Kidney capillary endothelial cell (primary cell): ENCODE measurements around the gene SAMD11.
"Not testable (repeated sequence)": the region's sequence is repeated elsewhere in the genome, so short reads cannot be mapped to it uniquely, and the experiment has no call there.

Experiments used
- DNase-seq: peaks from one replicate; pipeline ENCODE4 v3.0.0-alpha.2; 2018; ENCODE audit warnings: low spot score

Gene SAMD11

DNA sequence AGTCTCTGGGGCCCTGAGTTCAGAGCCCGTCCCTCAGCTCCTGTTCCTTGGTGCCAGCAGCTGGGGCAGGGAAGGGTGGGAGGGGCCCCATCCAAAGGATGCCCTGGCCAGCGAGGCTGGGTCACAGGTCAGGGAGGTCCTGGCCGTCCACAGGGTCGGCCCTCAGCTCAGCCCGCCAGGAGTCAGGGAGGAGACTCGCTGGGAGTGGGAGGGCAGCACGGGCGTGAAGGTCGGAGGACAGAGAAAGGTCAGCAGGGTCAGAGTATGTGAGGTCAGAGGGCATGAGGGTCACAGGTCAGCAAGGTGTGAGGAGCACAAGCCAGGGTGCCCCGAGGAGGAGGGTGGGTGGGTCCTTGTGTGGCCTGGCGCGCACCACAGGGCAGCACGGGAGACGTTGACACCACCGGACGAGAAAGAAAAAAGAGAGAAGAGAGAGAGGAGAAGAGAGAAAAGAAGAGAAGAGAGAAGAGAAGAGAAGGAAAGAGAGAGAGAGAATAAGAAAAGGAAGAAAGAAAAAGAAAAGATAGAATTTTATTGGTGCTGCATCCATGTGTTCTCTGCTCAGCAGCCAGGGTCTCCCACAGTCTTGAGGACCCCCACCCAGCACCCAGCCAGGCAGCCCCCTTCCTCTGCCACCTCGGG lies 51.1 kb downstream of the SAMD11 start:
- DNase-seq, result no peak

DNA sequence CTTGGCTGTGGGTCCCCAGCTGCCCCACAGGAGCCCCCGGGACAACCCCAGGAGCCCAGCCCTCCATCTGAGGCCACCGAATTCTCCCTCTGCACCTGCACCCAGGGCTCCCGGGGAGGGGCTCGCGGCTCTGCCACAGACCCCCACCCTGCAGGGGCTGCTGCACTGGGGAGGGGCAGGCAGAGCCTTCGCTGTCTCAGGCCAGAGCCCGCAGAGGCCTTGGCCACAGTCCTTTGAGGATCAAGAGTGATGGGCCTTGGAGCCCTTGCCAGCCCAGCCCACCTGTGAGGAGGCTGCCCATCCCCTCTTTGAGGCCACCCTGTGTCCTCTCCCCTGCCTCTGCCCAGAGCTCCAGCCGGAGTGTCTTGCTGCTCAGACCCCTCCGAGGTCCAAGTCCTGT lies 51.6 kb downstream of the SAMD11 start:
- DNase-seq, result no peak

DNA sequence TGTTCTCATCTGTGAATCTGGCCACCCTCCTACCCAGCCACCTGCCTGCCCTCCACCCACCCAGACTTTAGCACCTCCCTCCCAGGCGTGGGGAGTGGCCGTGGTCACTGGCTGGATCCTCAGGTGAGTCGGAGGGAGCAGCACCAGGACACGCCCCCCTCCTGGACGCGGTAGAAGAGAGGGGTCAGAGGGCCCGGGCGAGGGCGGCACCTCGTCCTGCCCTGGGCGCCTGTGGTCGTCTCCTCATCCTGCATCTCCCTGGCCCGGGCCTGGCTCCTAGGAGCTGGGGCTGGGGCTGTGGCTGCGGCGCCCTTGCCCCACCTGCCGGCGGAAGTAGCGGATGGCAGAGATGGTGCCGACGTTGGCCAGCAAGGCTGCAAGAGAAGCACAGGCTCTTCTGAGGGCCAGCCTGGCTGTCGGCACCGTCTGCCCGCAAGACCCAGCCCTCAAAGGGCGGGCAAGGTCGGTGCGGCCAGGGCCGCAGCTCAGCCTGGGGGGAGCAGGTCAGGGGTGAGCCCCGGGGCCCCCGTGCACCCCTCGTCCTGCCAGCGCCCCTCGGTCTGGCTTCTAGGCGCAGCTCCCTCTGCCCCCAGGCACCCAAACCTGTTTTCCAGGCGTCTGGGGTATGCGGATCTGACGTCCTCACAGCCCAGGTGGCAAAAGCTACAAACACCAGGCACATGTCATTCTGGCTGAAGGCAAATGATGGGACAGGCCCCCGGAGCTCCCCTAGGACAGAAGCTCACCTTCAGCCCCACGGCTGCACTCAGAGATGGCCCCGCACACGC lies 52.4 kb downstream of the SAMD11 start:
- peak; percentile 48 for DNase-seq

- not testable (repeated sequence) for DNase-seq
These were observed 53.1 kb downstream of the SAMD11 start for GRCh38 chr1:976791-977190.

DNA sequence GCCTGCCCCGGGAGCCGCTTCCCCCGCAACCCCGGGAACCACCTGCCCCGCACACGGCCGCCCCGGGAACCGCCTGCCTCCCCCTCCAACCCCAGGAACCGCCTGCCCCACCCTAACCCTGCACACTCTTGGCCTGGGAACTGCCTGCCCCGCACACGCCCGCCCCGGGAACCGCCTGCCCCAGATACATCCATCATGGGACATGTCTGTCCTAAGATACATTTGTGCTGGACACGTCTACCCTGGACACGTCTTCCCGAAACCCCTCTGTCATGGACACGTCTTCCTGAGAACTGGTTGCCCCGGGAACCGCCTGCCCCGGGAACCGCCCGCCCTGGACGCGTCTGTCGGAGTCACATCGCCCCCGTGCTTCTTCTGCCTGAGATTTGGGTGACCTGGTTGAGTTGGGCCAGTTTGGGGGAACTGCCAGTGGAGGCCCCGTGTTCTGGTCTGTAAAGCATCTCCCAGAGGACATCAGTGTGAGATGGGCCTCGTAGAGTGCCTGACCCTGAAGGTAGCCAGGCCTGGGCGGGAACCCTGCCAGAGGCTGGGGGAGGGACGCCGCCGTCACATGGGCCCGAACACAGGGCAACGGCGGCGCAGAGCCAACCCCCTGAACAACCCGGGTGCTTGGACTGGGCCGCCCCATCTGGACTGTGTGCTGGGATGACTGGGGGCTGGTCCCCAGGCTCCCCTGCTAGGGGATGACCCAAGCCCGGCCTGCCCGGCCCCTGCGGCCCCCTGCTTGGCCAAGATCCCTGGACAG lies 54.5 kb downstream of the SAMD11 start:
- DNase-seq, result no peak

DNA sequence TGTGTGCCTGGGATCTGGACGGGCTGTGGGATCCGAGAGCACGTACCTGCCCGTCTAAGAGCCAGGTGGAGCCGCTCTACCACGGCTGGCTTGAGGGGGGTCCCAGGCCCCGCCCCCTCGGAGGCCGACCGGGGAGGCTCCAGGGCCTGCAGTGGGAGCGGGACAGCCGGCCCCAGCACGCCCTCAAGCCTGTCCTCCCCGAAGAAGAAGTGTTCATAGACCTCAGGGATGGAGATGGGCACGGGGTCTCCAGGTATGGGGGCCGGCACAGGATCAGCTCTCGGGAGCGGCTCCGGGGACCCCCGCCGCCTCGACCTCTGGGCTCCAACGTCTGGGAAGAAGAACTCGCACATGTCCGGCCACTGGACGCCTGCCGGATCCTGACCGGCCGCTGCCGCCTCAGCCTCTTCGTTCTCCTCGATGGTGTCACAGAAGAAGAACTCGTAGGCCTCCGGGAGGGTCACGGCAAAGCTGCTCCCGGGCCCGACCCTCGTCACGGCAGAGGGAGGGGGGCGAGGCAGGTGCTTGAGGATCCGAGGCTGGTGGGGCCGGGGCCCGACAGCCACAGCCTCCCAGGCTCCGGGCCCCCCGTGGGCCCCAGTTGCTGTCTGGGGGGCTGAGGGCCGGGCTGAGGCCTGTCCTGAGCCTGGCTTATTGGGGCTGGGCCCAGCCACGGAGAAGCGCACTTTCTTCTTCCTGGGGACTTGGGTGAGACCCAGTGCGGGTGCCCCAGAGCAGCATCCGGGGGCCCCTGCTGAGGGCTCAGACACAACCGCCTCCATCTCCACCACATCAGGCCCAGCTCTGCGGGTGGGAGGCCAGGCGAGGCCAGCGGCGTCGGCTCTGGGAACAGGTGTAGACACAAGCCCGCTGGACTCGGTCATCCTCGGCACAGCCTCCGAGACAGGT lies 55.4 kb downstream of the SAMD11 start:
- no peak for DNase-seq

DNA sequence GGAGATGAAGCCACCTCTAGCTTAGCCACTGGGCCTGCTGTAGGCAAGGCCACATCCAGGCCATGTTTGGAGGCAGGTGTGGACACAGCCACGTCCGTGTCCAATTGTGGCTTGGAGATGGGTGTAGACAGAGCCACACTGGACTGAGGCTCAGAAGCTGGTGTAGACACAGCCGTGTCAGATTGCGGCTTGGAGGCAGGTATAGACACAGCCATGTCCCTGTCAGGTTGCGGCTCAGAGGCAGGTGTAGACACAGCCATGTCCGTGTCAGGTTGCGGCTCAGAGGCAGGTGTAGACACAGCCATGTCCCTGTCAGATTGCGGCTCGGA lies 56.0 kb downstream of the SAMD11 start:
- DNase-seq, result no peak

DNA sequence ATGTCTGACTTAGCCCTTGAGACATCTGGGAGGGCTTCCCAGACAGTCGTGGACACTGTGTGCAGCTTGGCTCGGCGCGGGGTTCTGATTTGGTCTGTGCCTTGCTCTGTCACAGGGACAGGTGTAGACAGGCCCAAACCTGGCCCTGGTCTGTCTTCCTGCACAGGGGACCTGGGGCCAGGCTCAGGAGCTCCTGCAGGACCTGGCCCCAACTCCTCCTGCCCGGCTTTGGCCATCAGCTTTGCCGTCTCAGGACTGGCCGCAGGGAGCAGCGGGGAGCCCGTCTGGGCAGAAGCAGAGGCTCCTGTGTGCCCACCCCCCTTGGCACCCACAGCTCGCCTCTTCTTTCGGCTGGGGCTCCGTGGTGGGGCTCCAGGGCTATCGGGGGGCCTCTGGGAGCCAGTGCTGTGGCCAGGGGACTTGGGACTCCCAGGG lies 56.4 kb downstream of the SAMD11 start:
- DNase-seq, result no peak

GRCh38 chr1:980602-981395 lies 57.1 kb downstream of the SAMD11 start:
- DNase-seq, result no peak

DNA sequence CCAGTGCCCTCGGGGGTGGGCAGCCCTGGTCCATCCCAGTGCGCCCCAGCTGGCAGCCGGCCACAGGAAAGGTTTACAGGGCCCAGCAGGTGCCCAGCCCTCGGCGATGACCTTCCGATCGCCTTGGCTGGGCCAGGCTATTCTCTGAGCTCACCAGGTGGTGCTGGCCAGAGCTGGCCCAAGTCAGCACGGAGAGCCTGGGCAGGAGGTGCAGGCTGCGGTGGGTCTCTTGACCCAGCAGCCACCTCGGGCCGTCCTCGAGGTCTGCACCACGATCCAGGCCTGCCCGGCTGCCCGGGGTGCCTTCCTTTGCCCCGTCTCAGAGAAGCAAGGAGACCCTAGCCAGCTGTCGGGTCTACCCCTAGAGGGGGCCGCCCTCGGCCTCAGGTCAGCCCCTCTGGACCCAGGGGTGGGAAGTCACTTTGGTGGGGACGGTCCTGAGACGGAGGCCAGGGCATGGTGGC lies 57.8 kb downstream of the SAMD11 start:
- DNase-seq, result no peak

GRCh38 chr1:981955-982558 lies 58.3 kb downstream of the SAMD11 start, which contains the start of gene PERM1:
Gene PERM1 (minus strand): TSS chr1:982093. CDS start chr1:981029, 1,064 bp downstream.
- no peak for DNase-seq

- DNase-seq, result no peak
These were observed 59.2 kb downstream of the SAMD11 start for GRCh38 chr1:982765-983436.

DNA sequence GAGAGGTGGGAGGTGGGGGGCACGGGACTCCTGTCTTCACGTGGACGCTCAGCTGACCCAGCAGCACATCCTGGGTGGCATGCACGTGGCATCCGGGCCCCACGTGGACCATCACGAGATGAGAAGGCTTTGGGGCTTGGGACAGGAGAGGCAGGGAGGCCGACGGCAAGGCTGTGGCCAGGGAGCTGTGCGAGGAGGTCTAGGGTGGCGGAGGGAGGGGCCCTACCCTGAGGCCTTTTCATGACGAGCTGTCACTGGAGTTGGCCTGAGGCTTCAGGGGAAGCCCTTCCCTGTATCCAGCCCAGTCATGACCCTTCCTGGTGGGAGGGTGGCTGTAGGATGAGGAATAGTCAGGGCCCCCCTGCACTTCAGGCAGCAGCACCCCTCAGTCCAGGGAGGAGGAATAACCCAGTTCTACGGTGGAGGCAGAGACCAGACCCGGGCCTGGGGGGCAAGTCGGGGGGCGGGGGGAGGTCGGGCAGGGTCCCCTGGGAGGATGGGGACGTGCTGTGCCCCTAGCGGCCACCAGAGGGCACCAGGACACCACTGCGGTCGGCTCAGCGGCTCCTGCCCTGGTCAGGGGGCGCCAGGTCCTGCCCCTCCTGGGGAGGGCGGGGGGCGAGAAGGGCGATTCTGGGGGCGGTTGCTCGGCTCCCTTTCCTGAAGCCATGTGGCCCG lies 60.2 kb downstream of the SAMD11 start:
- no peak for DNase-seq

DNA sequence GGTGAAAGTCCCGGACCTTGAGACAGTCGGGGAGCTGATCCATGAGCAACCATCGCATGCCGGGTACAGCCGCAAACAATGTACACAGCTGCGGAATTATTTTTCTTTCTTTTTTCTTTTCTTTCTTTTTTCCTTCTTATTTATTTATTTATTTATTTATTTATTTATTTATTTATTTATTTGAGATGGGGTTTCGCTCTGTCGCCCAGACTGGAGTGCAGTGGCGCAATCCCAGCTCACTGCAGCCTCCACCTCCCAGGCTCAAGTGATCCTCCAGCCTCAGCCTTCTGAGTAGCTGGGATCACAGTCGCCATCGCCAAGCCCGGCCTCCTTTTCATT lies 60.7 kb downstream of the SAMD11 start:
- no peak for DNase-seq

DNA sequence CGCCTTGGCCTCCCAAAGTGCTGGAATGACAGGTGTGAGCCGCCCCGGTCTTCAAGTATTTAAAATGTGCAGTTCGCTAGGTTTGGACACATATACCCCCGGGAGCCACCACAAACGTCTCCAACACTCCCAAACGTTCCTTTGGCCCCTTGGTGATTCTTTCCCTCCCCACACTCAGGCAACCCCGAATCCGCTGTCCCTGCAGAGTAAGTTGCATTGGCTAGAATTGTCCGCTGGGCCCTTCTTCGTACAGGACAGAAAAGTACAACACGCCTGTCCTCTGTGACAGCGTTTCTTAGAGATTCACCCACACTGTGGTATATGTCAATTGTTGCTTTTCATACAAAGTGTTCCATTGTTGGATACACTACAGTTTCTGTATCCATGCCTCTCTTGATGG lies 61.4 kb downstream of the SAMD11 start:
- DNase-seq, result no peak

DNA sequence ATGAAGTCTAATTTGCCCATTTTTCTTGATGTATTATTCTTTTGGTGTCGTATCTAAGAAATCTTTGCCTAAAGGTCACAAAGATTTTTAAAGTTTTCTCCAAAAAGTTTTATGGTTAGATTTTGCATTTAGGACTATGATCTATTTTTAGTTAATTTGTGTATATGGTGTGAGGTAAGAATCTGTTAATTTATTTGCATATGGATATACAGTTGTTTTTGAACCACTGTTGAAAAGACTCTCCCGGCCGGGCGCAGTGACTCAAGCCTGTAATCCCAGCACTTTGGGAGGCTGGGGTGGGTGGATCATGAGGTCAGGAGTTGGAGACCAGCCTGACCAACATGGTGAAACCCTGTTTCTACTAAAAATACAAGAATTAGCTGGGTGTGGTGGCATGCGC lies 64.3 kb downstream of the SAMD11 start:
- DNase-seq, result not testable (repeated sequence)

DNA sequence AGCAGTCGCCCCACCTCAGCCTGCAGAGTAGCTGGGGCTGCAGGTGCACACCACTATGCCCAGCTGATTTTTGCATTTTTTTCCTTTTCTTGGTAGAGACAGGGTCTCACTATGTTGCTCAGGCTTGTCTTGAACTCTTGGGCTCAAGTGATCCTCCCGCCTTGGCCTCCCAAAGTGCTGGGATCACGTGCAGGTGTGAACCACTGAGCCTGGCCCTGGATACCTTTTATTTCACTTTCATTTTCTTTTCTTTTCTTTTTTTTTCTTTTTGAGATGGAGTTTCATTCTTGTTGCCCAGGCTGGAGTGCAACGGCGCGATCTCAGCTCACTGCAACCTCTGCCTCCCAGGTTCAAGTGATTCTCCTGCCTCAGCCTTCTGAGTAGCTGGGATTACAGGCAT lies 67.6 kb downstream of the SAMD11 start:
- not testable (repeated sequence) for DNase-seq

- DNase-seq, result no peak
These were observed 68.2 kb downstream of the SAMD11 start for GRCh38 chr1:991895-992294.

DNA sequence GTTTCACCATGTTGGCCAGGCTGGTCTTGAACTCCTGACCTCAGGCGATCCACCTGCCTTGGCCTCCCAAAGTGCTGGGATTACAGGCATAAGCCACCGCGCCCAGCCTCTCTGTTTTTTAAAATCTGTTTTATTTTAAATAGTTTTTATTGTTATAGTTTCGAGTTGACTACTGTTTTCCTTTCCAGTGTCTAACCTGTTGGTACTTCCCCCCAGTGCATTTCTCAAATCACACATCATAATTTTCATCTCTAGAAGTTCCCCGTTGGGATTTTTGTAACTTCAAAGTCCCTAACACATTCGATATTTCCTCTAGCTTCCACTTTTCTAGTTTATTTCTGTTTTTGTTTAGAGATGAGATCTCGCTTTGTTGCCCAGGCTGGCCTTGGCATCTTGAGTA lies 68.6 kb downstream of the SAMD11 start:
- no peak for DNase-seq
